ENCODE data around the gene RBM47.

- TF ChIP-seq CTCF (IDR thresholded peaks at IDR 0.05) (no peak), ZFX (IDR thresholded peaks at IDR 0.05; ENCODE audit: borderline replicate concordance) (no peak)
Measured at GRCh38 chr4:40586034-40586433, 43.6 kb downstream of the RBM47 start.
